Suprapubic skin (tissue), 4 donors: ENCODE data around the gene LGI4.

Source experiments
- EP300 ChIP-seq: sonication (generic); formaldehyde crosslinking; IDR thresholded peaks from one replicate; pipeline ENCODE4 v1.6.1; 2017; ENCODE audit warnings: antibody characterized with exemption
- POLR2A ChIP-seq, 2 donors: fragments of 450-650 bp; IDR thresholded peaks; one replicate each; pipeline ENCODE4 v1.6.1; 2017; ENCODE audit warnings: antibody characterized with exemption in 2 of 2, mild to moderate bottlenecking in 2 of 2, moderate library complexity in 2 of 2
- POLR2AphosphoS5 ChIP-seq, 3 donors: sonication (generic); formaldehyde crosslinking; IDR thresholded peaks; one replicate each; pipeline ENCODE4 v1.6.1; 2017; ENCODE audit warnings: antibody characterized with exemption in 3 of 3
- TF ChIP-seq, protein P1 (sequence below), 2 donors: fragments of 200-600 bp in 1 of 2; fragments of 450-650 bp in 1 of 2; sonication (generic) in 1 of 2; IDR thresholded peaks; one replicate each; pipeline ENCODE4 v1.5.1; 2016 to 2019; ENCODE audit warnings: antibody characterized with exemption in 2 of 2, mild to moderate bottlenecking in 1 of 2, moderate library complexity in 1 of 2

DNA sequence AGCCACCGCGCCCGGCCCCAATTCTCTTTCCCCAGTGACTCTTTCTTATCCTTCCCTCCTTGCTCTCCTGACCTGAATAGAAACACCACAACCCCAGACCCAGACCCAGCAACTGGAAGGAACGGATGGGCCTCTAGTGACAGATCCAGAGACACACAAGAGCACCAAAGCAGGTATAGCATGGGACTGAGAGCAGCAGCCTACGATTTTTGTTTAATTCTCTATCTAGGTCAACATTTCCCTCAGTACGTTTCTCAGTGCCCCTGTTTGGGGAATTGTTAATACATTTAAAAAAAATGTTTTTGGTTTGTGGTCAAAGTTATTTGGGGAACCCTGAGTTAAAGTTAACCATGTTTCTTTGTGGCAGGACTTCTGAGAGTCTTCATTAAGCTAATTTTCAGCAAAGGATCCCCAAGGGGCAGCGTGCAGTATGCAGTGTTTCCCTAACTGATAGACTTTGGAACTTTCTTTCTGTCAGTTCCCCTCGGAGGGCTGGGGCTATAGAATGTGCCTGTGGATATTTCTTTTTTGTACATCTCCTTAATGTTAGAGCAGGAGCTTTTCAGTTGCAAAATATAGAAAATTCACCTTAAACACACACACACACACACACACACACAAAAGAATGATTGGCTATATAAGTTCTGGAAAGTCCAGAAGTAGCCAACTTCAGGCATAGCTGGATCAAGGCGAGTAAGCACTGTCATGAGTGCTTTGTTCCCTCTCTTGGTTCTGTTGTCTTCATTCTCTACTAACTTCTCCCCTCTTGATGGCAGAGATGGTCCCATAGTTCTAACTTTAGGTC lies 26.0 kb upstream of the LGI4 start:
- TF ChIP-seq, protein P1, sequence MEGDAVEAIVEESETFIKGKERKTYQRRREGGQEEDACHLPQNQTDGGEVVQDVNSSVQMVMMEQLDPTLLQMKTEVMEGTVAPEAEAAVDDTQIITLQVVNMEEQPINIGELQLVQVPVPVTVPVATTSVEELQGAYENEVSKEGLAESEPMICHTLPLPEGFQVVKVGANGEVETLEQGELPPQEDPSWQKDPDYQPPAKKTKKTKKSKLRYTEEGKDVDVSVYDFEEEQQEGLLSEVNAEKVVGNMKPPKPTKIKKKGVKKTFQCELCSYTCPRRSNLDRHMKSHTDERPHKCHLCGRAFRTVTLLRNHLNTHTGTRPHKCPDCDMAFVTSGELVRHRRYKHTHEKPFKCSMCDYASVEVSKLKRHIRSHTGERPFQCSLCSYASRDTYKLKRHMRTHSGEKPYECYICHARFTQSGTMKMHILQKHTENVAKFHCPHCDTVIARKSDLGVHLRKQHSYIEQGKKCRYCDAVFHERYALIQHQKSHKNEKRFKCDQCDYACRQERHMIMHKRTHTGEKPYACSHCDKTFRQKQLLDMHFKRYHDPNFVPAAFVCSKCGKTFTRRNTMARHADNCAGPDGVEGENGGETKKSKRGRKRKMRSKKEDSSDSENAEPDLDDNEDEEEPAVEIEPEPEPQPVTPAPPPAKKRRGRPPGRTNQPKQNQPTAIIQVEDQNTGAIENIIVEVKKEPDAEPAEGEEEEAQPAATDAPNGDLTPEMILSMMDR (IDR thresholded peaks at IDR 0.05): no peak
- TF ChIP-seq POLR2A (IDR thresholded peaks at IDR 0.05) (no peak), POLR2AphosphoS5 (IDR thresholded peaks at IDR 0.05) (no peak), EP300 (no peak)
